ENCODE results near the gene LRRC15. TPM values are rescaled to one million over a fixed set of nuclear protein-coding genes. Genes with fewer than 3 reads are reported as not detected.
A peak's percentile ranks its signal among the peaks of the same experiment; 100 is the strongest.

Gene LRRC15
- total RNA-seq, 1 experiment from 2014 or later: 0.07 TPM

GRCh38 chr3:194314388-194315068 is 55.0 kb downstream of the LRRC15 start (continued):
- TF ChIP-seq, protein P1, sequence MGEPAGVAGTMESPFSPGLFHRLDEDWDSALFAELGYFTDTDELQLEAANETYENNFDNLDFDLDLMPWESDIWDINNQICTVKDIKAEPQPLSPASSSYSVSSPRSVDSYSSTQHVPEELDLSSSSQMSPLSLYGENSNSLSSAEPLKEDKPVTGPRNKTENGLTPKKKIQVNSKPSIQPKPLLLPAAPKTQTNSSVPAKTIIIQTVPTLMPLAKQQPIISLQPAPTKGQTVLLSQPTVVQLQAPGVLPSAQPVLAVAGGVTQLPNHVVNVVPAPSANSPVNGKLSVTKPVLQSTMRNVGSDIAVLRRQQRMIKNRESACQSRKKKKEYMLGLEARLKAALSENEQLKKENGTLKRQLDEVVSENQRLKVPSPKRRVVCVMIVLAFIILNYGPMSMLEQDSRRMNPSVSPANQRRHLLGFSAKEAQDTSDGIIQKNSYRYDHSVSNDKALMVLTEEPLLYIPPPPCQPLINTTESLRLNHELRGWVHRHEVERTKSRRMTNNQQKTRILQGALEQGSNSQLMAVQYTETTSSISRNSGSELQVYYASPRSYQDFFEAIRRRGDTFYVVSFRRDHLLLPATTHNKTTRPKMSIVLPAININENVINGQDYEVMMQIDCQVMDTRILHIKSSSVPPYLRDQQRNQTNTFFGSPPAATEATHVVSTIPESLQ (CRISPR knock-in tag; IDR thresholded peaks at IDR 0.05): no peak
- TF ChIP-seq, protein P2, sequence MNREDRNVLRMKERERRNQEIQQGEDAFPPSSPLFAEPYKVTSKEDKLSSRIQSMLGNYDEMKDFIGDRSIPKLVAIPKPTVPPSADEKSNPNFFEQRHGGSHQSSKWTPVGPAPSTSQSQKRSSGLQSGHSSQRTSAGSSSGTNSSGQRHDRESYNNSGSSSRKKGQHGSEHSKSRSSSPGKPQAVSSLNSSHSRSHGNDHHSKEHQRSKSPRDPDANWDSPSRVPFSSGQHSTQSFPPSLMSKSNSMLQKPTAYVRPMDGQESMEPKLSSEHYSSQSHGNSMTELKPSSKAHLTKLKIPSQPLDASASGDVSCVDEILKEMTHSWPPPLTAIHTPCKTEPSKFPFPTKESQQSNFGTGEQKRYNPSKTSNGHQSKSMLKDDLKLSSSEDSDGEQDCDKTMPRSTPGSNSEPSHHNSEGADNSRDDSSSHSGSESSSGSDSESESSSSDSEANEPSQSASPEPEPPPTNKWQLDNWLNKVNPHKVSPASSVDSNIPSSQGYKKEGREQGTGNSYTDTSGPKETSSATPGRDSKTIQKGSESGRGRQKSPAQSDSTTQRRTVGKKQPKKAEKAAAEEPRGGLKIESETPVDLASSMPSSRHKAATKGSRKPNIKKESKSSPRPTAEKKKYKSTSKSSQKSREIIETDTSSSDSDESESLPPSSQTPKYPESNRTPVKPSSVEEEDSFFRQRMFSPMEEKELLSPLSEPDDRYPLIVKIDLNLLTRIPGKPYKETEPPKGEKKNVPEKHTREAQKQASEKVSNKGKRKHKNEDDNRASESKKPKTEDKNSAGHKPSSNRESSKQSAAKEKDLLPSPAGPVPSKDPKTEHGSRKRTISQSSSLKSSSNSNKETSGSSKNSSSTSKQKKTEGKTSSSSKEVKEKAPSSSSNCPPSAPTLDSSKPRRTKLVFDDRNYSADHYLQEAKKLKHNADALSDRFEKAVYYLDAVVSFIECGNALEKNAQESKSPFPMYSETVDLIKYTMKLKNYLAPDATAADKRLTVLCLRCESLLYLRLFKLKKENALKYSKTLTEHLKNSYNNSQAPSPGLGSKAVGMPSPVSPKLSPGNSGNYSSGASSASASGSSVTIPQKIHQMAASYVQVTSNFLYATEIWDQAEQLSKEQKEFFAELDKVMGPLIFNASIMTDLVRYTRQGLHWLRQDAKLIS (CRISPR knock-in tag; IDR thresholded peaks at IDR 0.05; ENCODE audit: borderline replicate concordance): no peak
- no peak for TF ChIP-seq FOXP1 (CRISPR knock-in tag; IDR thresholded peaks at IDR 0.05; ENCODE audit: borderline replicate concordance)
- TF ChIP-seq TP53 (CRISPR knock-in tag; IDR thresholded peaks at IDR 0.05): no peak
- TF ChIP-seq USF1 (CRISPR knock-in tag; IDR thresholded peaks at IDR 0.05): no peak

DNA sequence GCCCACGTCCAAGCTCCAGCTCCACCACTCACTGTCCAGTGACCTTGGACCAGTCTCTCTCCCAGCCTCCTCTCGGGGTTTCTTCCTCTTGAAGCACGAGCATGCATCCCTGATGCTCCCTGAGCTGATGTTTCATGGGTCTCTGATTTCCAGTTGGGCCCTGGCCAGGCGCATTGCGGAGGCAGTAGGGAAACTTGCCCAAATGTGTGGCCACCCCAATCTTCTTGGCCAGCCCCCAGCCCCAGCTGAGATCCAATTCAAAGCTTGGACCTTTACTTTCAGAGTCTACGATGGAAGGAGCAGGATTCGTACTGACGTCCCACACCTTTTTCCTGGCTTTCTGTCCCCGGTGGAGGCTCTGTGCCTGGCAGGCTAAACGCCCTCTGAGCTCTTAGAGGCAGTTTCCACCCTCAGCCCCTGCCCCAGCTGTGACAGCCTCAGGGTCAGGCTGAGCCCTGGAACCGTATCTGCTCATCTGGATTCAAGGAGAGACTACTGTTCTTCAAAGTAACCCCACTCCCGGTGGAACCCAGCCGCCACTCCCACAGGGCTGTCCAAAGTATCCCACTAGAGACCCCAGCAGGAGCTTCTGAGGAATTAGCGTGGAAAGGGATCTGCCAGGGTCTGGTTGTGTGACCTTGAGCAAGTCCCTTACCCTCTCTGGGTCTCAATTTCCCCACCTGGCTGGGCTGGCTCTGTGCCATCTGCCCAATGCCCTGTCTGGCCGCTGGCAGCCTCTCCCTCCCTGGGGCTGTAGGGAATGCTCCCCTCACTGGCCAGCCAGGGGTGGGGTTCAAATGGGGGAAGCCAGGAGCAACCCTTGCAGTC is 55.8 kb downstream of the LRRC15 start:
- peaks cover 13% of the 10 kb centered on the region for H3K36me3 Mint-ChIP-seq
- POLR2A ChIA-PET: interaction anchor here (0.6 to 2.0 kb wide), 4 partner anchors 16 to 541 kb away, joined by 3 to 6 read pairs (median 4); partner anchors contain the start of gene HES1
- H3K27ac Mint-ChIP-seq: no peak overlapping the region
- peaks cover 15% of the 10 kb centered on the region for H3K9me3 Mint-ChIP-seq
- H3K27me3 Mint-ChIP-seq (ENCODE audit: low read depth): peaks cover 40% of the 10 kb centered on the region
- CTCF ChIA-PET: interaction anchor here (0.5 to 2.2 kb wide), 18 partner anchors 13 to 533 kb away, joined by 3 to 21 read pairs (median 4); partner anchors contain the start of gene HES1
- DNase-seq (ENCODE audit: low spot score) (peak; percentile 47), ATAC-seq (peak; percentile 5; the same call in 1 of the 2 replicates)
- no peak for TF ChIP-seq ZNF396 (CRISPR knock-in tag; IDR thresholded peaks at IDR 0.05; ENCODE audit: borderline replicate concordance)
- no peak for TF ChIP-seq ZNF416 (CRISPR knock-in tag; IDR thresholded peaks at IDR 0.05)
- TF ChIP-seq ETV6 (CRISPR knock-in tag; IDR thresholded peaks at IDR 0.05): 0 out of 2 replicates have a peak, but pooled peaks have one; percentile 48
- TF ChIP-seq FOXP1 (CRISPR knock-in tag; IDR thresholded peaks at IDR 0.05; ENCODE audit: borderline replicate concordance): no peak
- no peak for TF ChIP-seq ZNF425 (CRISPR knock-in tag; conservative IDR thresholded peaks at IDR 0.05)
- no peak for TF ChIP-seq ZNF138 (CRISPR knock-in tag; conservative IDR thresholded peaks at IDR 0.05)
- no peak for TF ChIP-seq CTCF (IDR thresholded peaks at IDR 0.05)
- TF ChIP-seq, protein P3, sequence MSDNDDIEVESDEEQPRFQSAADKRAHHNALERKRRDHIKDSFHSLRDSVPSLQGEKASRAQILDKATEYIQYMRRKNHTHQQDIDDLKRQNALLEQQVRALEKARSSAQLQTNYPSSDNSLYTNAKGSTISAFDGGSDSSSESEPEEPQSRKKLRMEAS (CRISPR knock-in tag; IDR thresholded peaks at IDR 0.05): no peak
- H3K4me1 Mint-ChIP-seq: peaks cover 46% of the 10 kb centered on the region
- H3K4me3 Mint-ChIP-seq: no peak overlapping the region

Data from WTC11 (cell line).